NT2/D1 (cell line): ENCODE measurements around the gene MFSD6.

Source experiments
- DNase-seq: peaks from one replicate; pipeline ENCODE4 v3.0.0-alpha.2; 2011; ENCODE audit warnings: low read depth, low spot score
- H3K27me3 ChIP-seq: 2 replicates; pipeline ENCODE4 v1.6.0; 2011; ENCODE audit warnings: mild to moderate bottlenecking; ENCODE audit not compliant: insufficient read length, insufficient read depth
- H3K36me3 ChIP-seq: 2 replicates; pipeline ENCODE4 v1.6.1; 2011; ENCODE audit warnings: mild to moderate bottlenecking, low read length, mixed read lengths; ENCODE audit not compliant: insufficient read depth, insufficient read length
- H3K4me1 ChIP-seq: 2 replicates; pipeline ENCODE4 v1.5.1; 2011; ENCODE audit not compliant: insufficient read depth, insufficient read length
- H3K4me3 ChIP-seq: 2 replicates; pipeline ENCODE4 v1.5.1; 2011; ENCODE audit warnings: low read depth; ENCODE audit not compliant: insufficient read length
- H3K9ac ChIP-seq: 2 replicates; pipeline ENCODE4 v1.6.0; 2011; ENCODE audit warnings: low read depth; ENCODE audit not compliant: insufficient read length
- H3K9me3 ChIP-seq: 2 replicates; pipeline ENCODE4 v1.5.1; 2011; ENCODE audit warnings: mild to moderate bottlenecking, low read length; ENCODE audit not compliant: insufficient read depth
- SUZ12 ChIP-seq: IDR thresholded peaks from 2 replicates; pipeline ENCODE4 v1.6.1; 2011; ENCODE audit not compliant: insufficient read length, insufficient read depth; ENCODE audit errors: extremely low read depth
- YY1 ChIP-seq: IDR thresholded peaks from 2 replicates; pipeline ENCODE4 v1.6.1; 2011; ENCODE audit not compliant: insufficient read length, insufficient read depth
- ZNF274 ChIP-seq: IDR thresholded peaks from 2 replicates; pipeline ENCODE4 v1.6.1; 2011; ENCODE audit warnings: mild to moderate bottlenecking, low read depth, low read length

Gene MFSD6

GRCh38 chr2:190415251-190415650, 7.1 kb downstream of the MFSD6 start:
- Histone ChIP-seq H3K4me1 (peaks cover 3% of the 10 kb centered on the region), H3K9me3 (no peaks in the 10 kb centered on the region), H3K4me3 (no peak overlapping the region), H3K9ac (no peak overlapping the region), H3K27me3 (peaks cover 9% of the 10 kb centered on the region), H3K36me3 (no peaks in the 10 kb centered on the region)
- no peak for TF ChIP-seq ZNF274
- no peak for TF ChIP-seq SUZ12
- no peak for TF ChIP-seq YY1
- DNase-seq, result no peak

GRCh38 chr2:190415794-190416775, 7.9 kb downstream of the MFSD6 start:
- H3K9me3 ChIP-seq, result no peaks in the 10 kb centered on the region
- no peak overlapping the region for H3K4me3 ChIP-seq
- H3K4me1 ChIP-seq, result peaks cover 3% of the 10 kb centered on the region
- no peak overlapping the region for H3K9ac ChIP-seq
- H3K36me3 ChIP-seq, result no peaks in the 10 kb centered on the region
- no peak for DNase-seq
- H3K27me3 ChIP-seq, result peaks cover 2% of the 10 kb centered on the region
- TF ChIP-seq SUZ12 (no peak), ZNF274 (no peak), YY1 (no peak)

DNA sequence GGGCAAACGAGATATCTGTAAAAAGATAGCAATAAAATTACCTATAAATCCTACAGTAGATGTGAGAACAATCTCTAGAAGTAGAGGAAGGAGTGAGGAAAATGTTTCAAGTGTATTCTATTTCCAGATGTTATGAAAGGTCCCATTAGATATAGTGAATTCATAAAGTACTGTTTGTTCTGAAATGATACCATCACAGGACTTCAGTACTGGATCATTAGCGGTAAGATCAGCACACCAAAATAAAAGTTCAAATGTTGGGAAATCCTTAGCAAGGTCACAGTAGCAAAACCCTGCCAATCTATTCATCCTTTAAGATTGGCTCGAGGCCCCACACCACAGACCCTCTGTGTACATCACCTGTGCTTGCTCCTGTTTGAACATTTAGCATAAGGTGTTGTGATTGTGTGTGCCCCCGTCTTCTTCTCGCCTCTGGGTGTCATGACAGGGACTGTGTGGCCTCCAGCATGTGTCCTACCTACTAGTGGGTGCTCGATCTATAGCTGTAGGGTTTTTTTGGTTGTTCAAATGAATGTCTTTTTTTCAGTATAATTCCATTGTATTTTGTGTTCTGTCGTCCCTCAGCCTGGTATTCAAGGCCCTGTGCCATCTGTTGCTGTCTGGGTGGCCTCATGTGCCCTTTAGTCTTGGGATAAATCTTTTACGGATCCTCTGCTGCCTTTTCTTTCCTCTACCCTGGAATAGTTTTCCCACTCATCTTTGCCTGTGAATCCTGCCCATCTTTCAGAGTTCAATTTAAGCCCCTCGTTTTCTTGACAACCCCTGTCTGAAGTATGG, 9.1 kb downstream of the MFSD6 start:
- Histone ChIP-seq H3K9ac (no peak overlapping the region), H3K4me1 (peaks cover 3% of the 10 kb centered on the region), H3K9me3 (no peaks in the 10 kb centered on the region), H3K36me3 (no peaks in the 10 kb centered on the region), H3K27me3 (no peaks in the 10 kb centered on the region), H3K4me3 (no peak overlapping the region)
- no peak for DNase-seq
- no peak for TF ChIP-seq YY1
- TF ChIP-seq SUZ12, result no peak

DNA sequence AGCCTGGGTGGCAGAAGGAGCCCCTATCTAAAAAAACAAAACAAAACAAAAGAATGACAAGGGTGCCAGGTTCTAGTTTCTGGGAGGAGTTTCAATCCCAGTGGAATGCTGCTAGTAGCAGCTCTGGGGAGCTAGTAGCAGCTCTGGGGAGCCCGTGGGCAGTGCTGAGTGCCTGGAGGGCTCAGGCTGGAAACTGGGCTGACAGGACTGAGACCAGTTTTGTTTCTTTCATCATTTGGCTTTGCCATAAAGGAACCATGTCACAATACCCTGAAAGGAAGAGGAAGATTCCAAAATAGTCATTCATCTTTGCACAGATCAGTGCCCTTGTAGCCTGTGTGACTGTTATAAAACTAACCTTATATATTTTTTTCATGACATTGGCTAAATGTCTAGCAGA, 10.6 kb downstream of the MFSD6 start:
- Histone ChIP-seq H3K27me3 (no peaks in the 10 kb centered on the region), H3K4me3 (no peak overlapping the region), H3K36me3 (no peaks in the 10 kb centered on the region), H3K4me1 (no peaks in the 10 kb centered on the region), H3K9me3 (no peaks in the 10 kb centered on the region), H3K9ac (no peak overlapping the region)
- TF ChIP-seq YY1 (no peak), ZNF274 (no peak), SUZ12 (no peak)
- no peak for DNase-seq

DNA sequence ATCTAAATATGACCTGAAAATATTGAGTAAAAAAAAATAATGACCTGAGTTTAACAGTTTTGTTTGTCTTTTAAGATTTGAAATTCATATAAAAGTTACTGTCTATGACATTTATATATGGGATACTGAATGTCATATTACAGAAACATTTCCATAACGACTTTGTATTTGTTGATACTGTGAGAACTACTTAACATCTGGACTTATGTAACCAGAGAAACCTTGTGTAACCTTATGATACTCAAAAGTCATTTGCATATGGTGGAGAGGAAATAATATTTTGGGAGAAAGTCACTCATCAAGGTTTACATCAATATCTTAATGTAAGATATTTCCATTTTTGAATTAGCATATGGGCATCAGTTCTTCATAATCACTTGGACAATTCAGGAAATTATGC, 12.6 kb downstream of the MFSD6 start:
- TF ChIP-seq ZNF274 (no peak), YY1 (no peak), SUZ12 (no peak)
- no peaks in the 10 kb centered on the region for H3K9me3 ChIP-seq
- H3K4me1 ChIP-seq, result no peaks in the 10 kb centered on the region
- DNase-seq, result no peak
- H3K4me3 ChIP-seq, result no peak overlapping the region
- H3K36me3 ChIP-seq, result no peaks in the 10 kb centered on the region
- no peak overlapping the region for H3K9ac ChIP-seq
- H3K27me3 ChIP-seq, result no peaks in the 10 kb centered on the region

DNA sequence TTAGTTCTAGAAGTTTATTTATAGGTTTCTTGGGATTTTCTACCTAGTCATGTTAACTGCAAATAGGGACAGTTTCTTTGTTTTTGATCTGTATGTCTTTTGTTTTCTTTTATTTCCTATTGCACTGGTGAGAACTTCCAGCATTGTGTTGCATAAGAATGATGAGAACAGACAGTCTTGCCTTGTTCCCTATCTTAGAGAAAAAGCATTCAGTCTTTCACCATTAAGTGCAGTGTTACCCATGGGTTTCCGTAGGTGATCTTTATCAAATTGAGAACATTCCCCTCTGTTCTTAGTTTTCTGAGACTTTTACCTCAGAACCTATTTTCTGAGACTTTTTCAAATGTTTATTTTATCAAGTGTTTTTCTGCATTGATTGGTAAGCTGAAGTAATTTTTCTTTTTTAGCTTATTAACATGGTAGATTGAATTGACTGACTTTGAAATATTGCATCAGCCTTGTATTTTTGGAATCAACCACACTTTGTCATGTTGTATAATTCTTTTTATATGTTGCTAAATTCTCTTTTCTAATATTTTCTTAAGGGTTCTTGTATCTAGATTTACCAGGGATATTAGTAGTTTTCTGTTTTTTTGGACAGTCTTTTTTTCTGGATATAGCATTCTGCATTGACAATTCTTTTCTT, 17.2 kb downstream of the MFSD6 start:
- TF ChIP-seq YY1 (no peak), SUZ12 (no peak), ZNF274 (no peak)
- no peaks in the 10 kb centered on the region for H3K27me3 ChIP-seq
- no peak overlapping the region for H3K4me3 ChIP-seq
- DNase-seq, result no peak
- no peaks in the 10 kb centered on the region for H3K9me3 ChIP-seq
- H3K4me1 ChIP-seq, result no peaks in the 10 kb centered on the region
- H3K9ac ChIP-seq, result no peak overlapping the region
- no peaks in the 10 kb centered on the region for H3K36me3 ChIP-seq
